DOHH2 (cell line): ENCODE data around the gene PLCB2.
A peak's percentile ranks its signal among the peaks of the same experiment; 100 is the strongest.

Source experiments
- H3F3A ChIP-seq: fragments of 200-600 bp; sonication (generic), shearing (Covaris generic); 2 replicates; pipeline ENCODE4 v1.6.0; 2016; ENCODE audit warnings: antibody characterized with exemption, mild to moderate bottlenecking; ENCODE audit not compliant: control insufficient read depth, insufficient read depth
- H3K27ac ChIP-seq: fragments of 200-600 bp; sonication (generic); 2 replicates; pipeline ENCODE4 v1.5.1; 2014; ENCODE audit warnings: low read depth, mild to moderate bottlenecking, low read length, moderate library complexity
- H3K27me3 ChIP-seq: fragments of 200-600 bp; sonication (generic); 2 replicates; pipeline ENCODE4 v1.6.1; 2014; ENCODE audit warnings: mild to moderate bottlenecking, low read length, mixed read lengths; ENCODE audit not compliant: control insufficient read depth
- H3K36me3 ChIP-seq: fragments of 200-600 bp; sonication (generic); 2 replicates; pipeline ENCODE4 v1.6.1; 2014; ENCODE audit warnings: mild to moderate bottlenecking, low read length, moderate library complexity, mixed read lengths; ENCODE audit not compliant: control insufficient read depth
- H3K4me1 ChIP-seq: fragments of 200-600 bp; sonication (generic); 2 replicates; pipeline ENCODE4 v1.6.1; 2014; ENCODE audit warnings: mild to moderate bottlenecking, low read length, mixed read lengths; ENCODE audit not compliant: control insufficient read depth
- H3K4me2 ChIP-seq: fragments of 200-600 bp; sonication (generic); 2 replicates; pipeline ENCODE4 v1.6.0; 2014; ENCODE audit warnings: mild to moderate bottlenecking, low read length, moderate library complexity
- H3K4me3 ChIP-seq: fragments of 200-600 bp; sonication (generic); 2 replicates; pipeline ENCODE4 v1.5.1; 2014; ENCODE audit warnings: mild to moderate bottlenecking, low read length, mixed read lengths
- H3K79me2 ChIP-seq: fragments of 200-600 bp; sonication (generic); 2 replicates; pipeline ENCODE4 v1.6.1; 2014; ENCODE audit warnings: mild to moderate bottlenecking, low read length, mixed read lengths; ENCODE audit not compliant: control insufficient read depth
- H3K9me2 ChIP-seq: fragments of 200-600 bp; sonication (generic); replicated peaks from 2 replicates; pipeline ENCODE4 v1.6.1; 2014; ENCODE audit warnings: mild to moderate bottlenecking, low read length, mixed read lengths; ENCODE audit not compliant: control insufficient read depth
- H3K9me3 ChIP-seq: fragments of 200-600 bp; sonication (generic); 2 replicates; pipeline ENCODE4 v1.6.1; 2014; ENCODE audit warnings: antibody characterized with exemption, low read length, mixed read lengths; ENCODE audit not compliant: control insufficient read depth, insufficient read depth
- H4K20me1 ChIP-seq: fragments of 200-600 bp; sonication (generic); 2 replicates; pipeline ENCODE4 v1.6.0; 2014; ENCODE audit warnings: low read depth, mild to moderate bottlenecking, antibody characterized with exemption, low read length, moderate library complexity; ENCODE audit not compliant: control insufficient read depth, insufficient read depth
- EZH2phosphoT487 ChIP-seq: fragments of 200-600 bp; sonication (generic); IDR thresholded peaks from 2 replicates; pipeline ENCODE4 v1.6.1; 2017; ENCODE audit warnings: borderline replicate concordance, mild to moderate bottlenecking, antibody characterized with exemption, low read length, moderate library complexity, mixed read lengths
- TF ChIP-seq, protein P1 (sequence below): fragments of 200-600 bp; sonication (generic); IDR thresholded peaks from one replicate; pipeline ENCODE4 v1.5.1; 2014; ENCODE audit warnings: antibody characterized with exemption, mild to moderate bottlenecking, low read depth, low read length; ENCODE audit not compliant: poor library complexity, severe bottlenecking

PLCB2 gene

DNA sequence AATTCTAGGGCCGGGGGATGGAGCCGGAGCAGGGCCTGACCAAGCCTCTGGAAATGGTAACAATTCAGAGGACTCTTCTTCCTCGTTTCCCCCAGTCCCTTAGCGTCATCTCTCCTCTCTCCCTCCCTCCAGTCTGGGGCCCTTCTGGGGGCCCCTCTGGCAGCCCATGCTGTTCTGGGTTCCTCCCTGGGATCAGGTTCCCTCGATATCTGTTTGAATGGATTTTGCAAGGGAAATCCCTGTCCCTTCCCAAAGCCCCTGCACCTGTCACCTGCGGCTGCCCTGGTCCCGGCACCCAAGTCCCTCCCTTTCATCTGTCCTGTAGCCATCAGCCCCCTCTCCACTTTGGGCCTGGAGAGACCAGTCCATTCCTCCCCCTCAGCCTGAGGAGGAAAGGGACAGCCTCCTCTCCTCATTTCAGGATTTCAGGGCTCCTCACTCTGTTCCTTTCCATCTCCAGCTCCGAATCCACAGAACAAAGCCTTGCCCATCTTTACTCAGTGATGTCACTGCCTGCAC lies 1.7 kb upstream of the PLCB2 start:
- H3F3A ChIP-seq = no peaks in the 10 kb centered on the region
- H3K4me3 ChIP-seq = peak overlapping the region; percentile 73
- no peaks in the 10 kb centered on the region for H3K36me3 ChIP-seq
- peaks cover 32% of the 10 kb centered on the region for H3K4me1 ChIP-seq
- no peaks in the 10 kb centered on the region for H3K79me2 ChIP-seq
- peaks cover 27% of the 10 kb centered on the region for H3K27me3 ChIP-seq
- H3K9me3 ChIP-seq = no peaks in the 10 kb centered on the region
- peak overlapping the region; percentile 73 for H3K4me2 ChIP-seq
- TF ChIP-seq, protein P1, sequence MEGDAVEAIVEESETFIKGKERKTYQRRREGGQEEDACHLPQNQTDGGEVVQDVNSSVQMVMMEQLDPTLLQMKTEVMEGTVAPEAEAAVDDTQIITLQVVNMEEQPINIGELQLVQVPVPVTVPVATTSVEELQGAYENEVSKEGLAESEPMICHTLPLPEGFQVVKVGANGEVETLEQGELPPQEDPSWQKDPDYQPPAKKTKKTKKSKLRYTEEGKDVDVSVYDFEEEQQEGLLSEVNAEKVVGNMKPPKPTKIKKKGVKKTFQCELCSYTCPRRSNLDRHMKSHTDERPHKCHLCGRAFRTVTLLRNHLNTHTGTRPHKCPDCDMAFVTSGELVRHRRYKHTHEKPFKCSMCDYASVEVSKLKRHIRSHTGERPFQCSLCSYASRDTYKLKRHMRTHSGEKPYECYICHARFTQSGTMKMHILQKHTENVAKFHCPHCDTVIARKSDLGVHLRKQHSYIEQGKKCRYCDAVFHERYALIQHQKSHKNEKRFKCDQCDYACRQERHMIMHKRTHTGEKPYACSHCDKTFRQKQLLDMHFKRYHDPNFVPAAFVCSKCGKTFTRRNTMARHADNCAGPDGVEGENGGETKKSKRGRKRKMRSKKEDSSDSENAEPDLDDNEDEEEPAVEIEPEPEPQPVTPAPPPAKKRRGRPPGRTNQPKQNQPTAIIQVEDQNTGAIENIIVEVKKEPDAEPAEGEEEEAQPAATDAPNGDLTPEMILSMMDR = no peak
- TF ChIP-seq EZH2phosphoT487 = no peak
- H3K27ac ChIP-seq = no peak overlapping the region
- H4K20me1 ChIP-seq = no peaks in the 10 kb centered on the region
- H3K9me2 ChIP-seq = no peaks in the 10 kb centered on the region

DNA sequence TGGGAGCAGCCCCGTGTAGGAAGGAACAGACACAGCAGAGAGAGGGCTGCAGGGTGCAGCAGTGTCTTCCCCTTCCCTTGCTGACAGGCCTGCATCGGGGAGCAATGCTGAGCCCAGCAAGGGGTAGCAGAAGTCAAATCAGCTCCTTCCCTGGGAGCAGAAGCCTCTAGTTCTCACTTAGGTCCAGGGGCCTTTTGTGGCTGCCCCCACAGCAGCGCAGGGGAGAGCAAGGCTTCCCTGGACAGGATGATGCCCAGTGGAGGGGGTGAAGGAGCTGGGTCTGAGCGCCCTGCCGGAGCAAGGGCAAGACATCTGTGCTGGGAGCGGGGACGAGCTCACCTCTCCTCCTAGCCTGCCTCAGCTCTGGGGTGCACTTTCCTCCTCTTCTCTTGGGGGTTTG lies 827 bp downstream of the PLCB2 start:
- TF ChIP-seq EZH2phosphoT487 = no peak
- TF ChIP-seq, protein P1 = no peak
- Histone ChIP-seq H3K9me3 (no peaks in the 10 kb centered on the region), H3K4me1 (peaks cover 32% of the 10 kb centered on the region), H4K20me1 (no peaks in the 10 kb centered on the region), H3K36me3 (no peaks in the 10 kb centered on the region), H3K27me3 (peaks cover 12% of the 10 kb centered on the region; the same call in 1 of the 2 replicates), H3F3A (no peaks in the 10 kb centered on the region), H3K9me2 (no peaks in the 10 kb centered on the region), H3K4me3 (peak overlapping the region; percentile 73), H3K79me2 (no peaks in the 10 kb centered on the region), H3K27ac (no peak overlapping the region), H3K4me2 (peak overlapping the region; percentile 73)

DNA sequence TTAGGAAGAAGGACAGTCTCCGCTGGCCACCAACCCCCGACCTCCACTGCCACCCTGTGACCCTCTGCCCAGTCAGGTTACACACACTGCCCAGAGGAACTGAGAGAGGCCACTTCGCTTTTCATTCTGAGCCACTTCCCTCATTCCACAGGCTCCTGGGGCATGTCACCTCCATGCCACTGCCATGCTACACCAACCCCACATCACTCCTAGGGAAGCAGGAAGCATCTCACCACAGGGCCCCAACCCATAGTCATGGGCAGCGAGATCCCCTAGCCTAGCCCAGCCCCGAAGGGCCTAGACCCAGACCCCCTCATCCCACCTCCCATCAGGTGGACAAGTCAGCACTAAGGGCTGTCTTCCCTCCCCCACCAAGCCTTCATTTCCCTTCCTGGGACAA lies 1.4 kb downstream of the PLCB2 start:
- no peaks in the 10 kb centered on the region for H3K9me3 ChIP-seq
- H3K4me3 ChIP-seq = peak overlapping the region; percentile 73; the same call in 1 of the 2 replicates
- peak overlapping the region; percentile 73 for H3K4me2 ChIP-seq
- H3K4me1 ChIP-seq = peaks cover 32% of the 10 kb centered on the region
- H3K9me2 ChIP-seq = no peaks in the 10 kb centered on the region
- H3K27me3 ChIP-seq = peaks cover 8% of the 10 kb centered on the region; the same call in 1 of the 2 replicates
- TF ChIP-seq EZH2phosphoT487 = no peak
- TF ChIP-seq, protein P1 = no peak
- H3K79me2 ChIP-seq = no peaks in the 10 kb centered on the region
- H3K27ac ChIP-seq = no peak overlapping the region
- no peaks in the 10 kb centered on the region for H3F3A ChIP-seq
- no peaks in the 10 kb centered on the region for H4K20me1 ChIP-seq
- H3K36me3 ChIP-seq = no peaks in the 10 kb centered on the region
